ENCODE measurements around the gene SIPA1L3. TPM values are rescaled to one million over a fixed set of nuclear protein-coding genes. Genes with fewer than 3 reads are reported as not detected.

SIPA1L3 gene
- total and polyA plus RNA-seq, 2 experiments from 2014 or later = 15.7 to 54.1 TPM

- TF ChIP-seq REST (IDR thresholded peaks at IDR 0.05; ENCODE audit: unreplicated experiment) (no peak), POLR2AphosphoS5 (IDR thresholded peaks at IDR 0.05; ENCODE audit: low read depth) (no peak), JUNB (IDR thresholded peaks at IDR 0.05; ENCODE audit: unreplicated experiment) (no peak), CREB1 (CRISPR knock-in tag; IDR thresholded peaks at IDR 0.05; ENCODE audit: low read depth) (no peak)
Observed at GRCh38 chr19:38168637-38169036, 261.6 kb downstream of the SIPA1L3 start (continued).

GRCh38 chr19:38170334-38170733 lies 263.3 kb downstream of the SIPA1L3 start:
- no peak overlapping the region for H3K4me3 Mint-ChIP-seq
- H3K4me1 ChIP-seq (ENCODE audit: insufficient read depth) = peaks cover 17% of the 10 kb centered on the region
- TF ChIP-seq POLR2AphosphoS5 (IDR thresholded peaks at IDR 0.05; ENCODE audit: low read depth) = no peak
- no peak for TF ChIP-seq STAT1 (IDR thresholded peaks at IDR 0.05; ENCODE audit: unreplicated experiment)
- TF ChIP-seq ZNF331 (CRISPR knock-in tag; IDR thresholded peaks at IDR 0.05; ENCODE audit: low read depth) = no peak
- TF ChIP-seq CREB1 (CRISPR knock-in tag; IDR thresholded peaks at IDR 0.05; ENCODE audit: low read depth) = no peak
- no peak for TF ChIP-seq EZH2phosphoT487 (IDR thresholded peaks at IDR 0.05; ENCODE audit: unreplicated experiment)
- no peak for TF ChIP-seq EZH2 (IDR thresholded peaks at IDR 0.05; ENCODE audit: low read depth, unreplicated experiment)
- TF ChIP-seq ZNF462 (CRISPR knock-in tag; IDR thresholded peaks at IDR 0.05) = no peak
- TF ChIP-seq REST (IDR thresholded peaks at IDR 0.05; ENCODE audit: unreplicated experiment) = no peak
- TF ChIP-seq NANOG (IDR thresholded peaks at IDR 0.05; ENCODE audit: borderline replicate concordance) = no peak

More at GRCh38 chr19:38170334-38170733, 263.3 kb downstream of the SIPA1L3 start:
- Histone ChIP-seq H3K9me2 (ENCODE audit: insufficient read depth) (no peaks in the 10 kb centered on the region), H3K36me3 (ENCODE audit: insufficient read depth) (no peaks in the 10 kb centered on the region; the same call in 1 of the 2 replicates), H2AFZ (no peak overlapping the region), H3K79me2 (replicated peaks; ENCODE audit: insufficient read depth) (no peaks in the 10 kb centered on the region), H3K27ac (ENCODE audit: low read depth) (no peak overlapping the region), H3K4me3 (no peak overlapping the region), H4K20me1 (replicated peaks; ENCODE audit: insufficient read depth) (no peaks in the 10 kb centered on the region; the same call in 1 of the 2 replicates), H3K27me3 (ENCODE audit: insufficient read depth) (no peaks in the 10 kb centered on the region), H3F3A (replicated peaks; ENCODE audit: low read depth) (no peaks in the 10 kb centered on the region), H3K4me2 (no peak overlapping the region)
- H3K27ac Mint-ChIP-seq = peak overlapping the region; percentile 52
- no peak for DNase-seq (ENCODE audit: low spot score)
- peaks cover 5% of the 10 kb centered on the region; the same call in 2 of the 3 replicates for H3K36me3 Mint-ChIP-seq (ENCODE audit: low read depth)
- peaks cover 25% of the 10 kb centered on the region for H3K4me1 Mint-ChIP-seq
- H3K27me3 Mint-ChIP-seq (ENCODE audit: insufficient read depth, low read depth, poor library complexity) = peaks cover 11% of the 10 kb centered on the region
- H3K9me3 Mint-ChIP-seq = peaks cover 3% of the 10 kb centered on the region; the same call in 1 of the 3 replicates
- peak; percentile 26 for ATAC-seq

All from GM23338 (cell line).